Hematopoietic multipotent progenitor cell treated with erythropoietin and hydrocortisone succinate and interleukin-3 and kit ligand, for 15 days (in vitro differentiated cells): ENCODE results near the gene RAPGEF3.

Experiments used
- DNase-seq: peaks from one replicate; pipeline ENCODE4 v3.0.0-alpha.2; 2015; ENCODE audit warnings: low spot score

The RAPGEF3 gene

DNA sequence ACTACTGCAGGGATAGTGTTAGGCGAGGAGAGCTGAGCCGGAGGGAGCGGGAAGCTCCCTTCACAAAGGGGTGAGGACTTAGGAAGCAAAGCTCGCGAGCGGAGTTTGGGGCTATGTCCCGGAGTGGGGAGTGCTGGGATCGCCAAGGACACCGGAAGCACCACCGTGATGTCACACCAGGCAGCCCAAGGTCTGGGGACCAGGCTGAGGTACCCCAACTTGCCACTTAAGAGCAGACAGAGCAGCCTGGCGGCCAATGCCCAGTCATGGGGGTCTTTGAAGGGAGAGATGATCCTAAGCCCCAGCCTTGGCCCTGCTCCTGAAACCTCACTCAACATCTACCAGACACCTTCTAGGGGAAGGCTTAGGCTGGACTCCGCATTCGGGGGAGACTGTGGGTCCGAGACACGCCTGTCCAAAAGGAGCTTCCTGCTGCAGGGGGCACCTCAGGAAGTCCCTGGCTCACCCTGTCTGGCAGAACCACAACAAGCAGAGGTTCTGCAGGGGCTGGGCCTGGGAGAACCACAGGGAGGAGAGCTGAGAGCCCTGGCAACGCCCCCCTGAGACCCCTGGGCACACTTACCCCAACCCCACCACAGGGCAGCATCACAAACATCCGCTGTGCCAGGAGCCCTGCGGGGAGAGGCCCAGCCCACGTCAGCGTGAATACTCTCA is 32.1 kb upstream of the RAPGEF3 start:
- no peak for DNase-seq

DNA sequence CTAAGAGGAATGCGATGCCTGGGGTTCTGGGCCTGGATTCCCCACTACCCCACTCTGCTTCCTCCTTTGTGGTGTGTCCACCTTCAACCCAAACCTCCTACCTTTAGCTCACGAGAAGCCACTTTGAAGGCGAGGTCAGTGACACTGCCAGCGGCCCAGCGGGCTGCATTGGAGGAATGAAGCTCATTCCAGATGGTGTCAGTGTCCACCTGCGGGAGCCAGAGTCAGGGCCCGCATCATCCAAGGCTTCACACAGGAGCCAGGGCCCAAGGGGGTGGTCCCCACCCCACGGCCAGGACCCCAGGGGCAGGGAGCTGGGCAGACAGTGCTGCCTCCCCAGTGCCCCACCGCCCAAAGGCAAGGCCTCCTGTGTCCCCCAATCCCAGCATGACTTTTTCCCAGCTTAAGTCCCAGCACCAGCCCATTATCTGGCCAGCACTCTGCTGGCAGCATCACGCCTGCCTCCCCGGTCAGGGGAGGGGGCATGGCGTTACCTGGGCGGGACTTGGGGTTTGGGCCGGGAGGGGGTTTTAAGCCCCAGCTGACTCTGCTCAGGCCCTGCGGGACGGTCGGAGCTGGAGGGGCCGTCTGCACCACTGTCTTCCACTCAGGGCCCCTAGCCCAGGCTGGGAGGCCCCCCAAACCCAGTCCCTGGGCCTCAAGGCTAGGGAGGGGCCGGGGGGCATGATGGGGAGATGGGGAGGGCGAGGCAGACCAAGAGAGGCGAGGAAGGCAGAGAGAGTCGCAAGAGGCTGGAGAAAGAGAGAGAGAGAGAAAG is 31.2 kb upstream of the RAPGEF3 start:
- DNase-seq = no peak

DNA sequence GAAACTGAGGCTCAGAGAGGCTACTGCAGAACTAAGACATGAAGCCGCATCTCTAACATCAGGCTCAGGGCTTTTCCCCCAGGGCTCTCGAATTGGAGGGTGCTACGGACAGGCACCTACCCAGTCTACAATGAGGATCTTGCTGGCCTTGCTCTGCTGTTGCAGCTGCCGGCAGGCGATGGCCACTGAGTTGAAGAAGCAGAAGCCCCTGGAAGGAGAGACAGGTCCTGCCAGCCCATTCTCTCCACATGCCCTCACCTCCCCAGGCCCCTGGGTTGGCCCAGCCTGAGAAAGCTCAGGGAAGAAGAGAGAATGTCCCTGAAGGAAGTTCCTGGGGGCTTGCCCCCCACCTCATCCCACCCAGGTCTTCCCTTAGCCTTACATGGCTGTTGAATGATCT is 30.5 kb upstream of the RAPGEF3 start:
- no peak for DNase-seq

DNA sequence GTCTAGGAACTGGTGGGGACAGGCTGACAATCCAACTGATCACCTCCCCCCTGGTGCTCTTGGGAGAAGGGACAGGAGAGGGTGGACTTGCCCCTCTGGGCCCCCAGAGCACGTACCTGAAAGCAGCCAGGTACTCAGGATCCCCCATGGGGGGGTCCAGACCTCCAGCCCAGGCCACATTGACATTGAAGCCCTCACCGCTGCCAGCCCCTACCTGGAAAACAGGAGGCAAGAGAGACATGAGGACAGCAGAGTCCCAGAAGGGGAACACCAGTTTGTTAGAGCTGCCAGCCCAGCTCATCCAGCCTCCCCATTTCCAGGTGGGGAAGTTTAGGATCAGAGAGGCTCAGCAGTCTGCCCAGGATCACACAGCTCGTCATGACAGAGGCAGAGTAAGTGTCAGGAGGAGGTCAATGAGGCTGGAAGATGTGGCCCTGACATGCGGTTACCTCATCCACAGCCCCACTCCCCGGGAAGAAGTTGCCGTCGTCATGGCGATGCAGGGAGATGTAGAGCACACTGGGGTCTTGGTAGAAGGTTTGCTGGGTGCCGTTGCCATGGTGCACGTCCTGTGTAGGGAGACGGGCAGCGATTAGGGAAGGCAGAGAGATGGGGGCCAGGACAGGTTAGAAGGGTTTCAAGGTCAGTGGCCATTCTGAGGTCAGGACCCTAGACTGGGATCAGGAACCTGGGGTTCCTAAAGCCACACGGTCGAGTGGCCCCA is 29.1 kb upstream of the RAPGEF3 start:
- no peak for DNase-seq

DNA sequence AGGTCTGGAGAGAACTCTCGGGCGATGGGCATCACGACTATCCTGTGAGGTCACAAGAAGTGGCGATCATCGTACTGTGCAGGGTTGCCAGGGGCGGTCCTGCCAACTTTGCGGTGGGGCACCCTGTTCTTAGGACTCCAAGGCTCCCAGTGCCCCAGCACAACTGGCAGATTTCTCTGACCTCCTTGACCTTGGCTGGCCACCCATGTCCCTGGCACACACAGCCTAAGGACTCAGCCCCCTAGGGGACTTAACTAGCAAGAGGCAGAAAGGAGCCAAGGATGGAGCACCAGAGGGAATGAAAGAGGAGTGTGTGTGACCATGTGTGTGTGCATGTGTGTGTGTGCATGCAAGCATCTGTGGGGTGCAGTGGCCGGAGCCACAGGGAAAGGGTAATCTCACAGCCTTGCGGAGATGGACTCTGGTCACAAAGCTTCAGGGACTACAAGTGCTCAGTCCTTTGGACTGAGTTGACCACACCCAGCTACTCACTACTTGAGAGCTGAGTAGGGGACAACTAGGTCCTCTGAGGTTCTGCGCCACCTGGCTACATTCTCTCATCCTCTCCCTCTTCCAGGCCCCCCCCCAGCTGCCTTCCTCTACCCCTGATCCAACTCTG is 28.1 kb upstream of the RAPGEF3 start:
- no peak for DNase-seq

DNA sequence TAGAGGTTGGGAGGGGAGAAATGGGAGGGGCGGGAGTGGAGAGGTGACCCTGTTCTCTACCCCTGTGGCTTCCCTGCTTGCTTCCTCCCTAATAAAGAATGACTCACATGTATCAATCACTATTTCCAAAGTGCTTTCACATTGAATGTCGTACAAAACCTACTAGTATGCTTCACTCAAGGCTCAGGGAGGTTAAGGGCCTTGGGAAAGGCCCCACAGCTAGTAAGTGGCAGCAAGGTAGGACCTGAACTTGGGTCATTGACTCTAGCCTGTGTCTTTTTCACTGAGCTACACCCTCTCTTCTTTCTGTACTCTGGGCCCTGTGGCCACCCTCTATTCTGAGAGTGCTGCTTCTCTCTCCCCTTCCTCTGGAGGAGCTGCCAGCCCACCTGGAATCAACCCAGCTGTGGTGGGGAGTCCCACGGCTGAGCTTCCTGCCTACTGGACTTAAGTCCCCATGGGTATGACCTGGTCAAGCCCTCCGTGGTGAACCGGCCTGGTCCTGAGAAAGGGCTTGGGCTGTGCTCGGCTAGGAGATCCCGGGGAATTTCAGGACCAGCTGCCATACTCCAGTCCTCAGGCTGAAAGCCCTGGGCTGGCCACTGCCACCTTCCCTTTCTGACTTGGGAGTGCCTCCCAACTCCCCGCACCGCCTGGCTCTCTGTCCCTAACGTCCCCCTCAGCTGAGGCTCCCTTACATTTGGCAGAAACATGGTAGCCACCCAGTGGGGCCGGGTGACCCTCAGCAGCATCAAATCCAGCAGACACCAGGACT is 27.4 kb upstream of the RAPGEF3 start:
- DNase-seq = no peak

DNA sequence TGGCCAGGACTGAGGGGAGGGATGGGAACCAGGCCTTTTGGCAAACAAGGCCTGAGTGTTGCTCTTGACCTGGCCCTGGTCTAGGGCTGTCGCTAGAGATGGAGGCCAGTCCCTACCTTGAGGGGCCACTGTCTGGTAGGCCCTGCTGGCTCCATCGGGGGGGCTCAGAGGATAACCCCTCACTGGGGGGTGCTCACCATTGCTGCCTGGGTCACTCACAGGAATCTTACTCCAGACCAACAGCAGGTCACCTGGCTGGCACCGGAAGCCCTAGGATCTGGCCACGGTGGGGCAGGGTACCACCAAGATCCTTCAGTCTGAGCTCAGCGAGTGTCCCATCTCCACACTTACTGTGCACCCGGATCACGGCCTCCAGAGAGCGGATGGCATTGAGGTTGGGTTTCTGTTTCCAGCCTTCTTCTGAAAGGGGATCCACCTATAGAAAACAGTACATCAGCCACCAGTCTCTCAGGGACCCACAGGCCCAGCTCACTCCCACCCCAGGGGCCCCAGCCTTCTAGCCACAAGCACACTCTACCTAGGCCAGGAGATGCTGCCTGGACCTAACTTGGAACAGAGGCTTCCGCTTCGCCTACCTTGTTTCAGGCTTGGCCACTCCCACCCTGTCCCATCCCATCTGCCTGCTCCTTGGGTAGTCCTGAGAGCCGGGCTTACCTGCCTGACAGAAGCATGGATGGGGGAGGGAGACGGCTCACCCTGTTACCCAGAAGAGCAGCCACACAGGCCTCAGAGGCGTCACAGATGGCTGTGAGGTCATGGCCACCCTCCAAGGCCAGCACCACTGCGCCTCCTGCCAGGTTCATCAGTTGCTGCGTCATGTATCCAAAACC is 26.6 kb upstream of the RAPGEF3 start:
- DNase-seq = no peak

DNA sequence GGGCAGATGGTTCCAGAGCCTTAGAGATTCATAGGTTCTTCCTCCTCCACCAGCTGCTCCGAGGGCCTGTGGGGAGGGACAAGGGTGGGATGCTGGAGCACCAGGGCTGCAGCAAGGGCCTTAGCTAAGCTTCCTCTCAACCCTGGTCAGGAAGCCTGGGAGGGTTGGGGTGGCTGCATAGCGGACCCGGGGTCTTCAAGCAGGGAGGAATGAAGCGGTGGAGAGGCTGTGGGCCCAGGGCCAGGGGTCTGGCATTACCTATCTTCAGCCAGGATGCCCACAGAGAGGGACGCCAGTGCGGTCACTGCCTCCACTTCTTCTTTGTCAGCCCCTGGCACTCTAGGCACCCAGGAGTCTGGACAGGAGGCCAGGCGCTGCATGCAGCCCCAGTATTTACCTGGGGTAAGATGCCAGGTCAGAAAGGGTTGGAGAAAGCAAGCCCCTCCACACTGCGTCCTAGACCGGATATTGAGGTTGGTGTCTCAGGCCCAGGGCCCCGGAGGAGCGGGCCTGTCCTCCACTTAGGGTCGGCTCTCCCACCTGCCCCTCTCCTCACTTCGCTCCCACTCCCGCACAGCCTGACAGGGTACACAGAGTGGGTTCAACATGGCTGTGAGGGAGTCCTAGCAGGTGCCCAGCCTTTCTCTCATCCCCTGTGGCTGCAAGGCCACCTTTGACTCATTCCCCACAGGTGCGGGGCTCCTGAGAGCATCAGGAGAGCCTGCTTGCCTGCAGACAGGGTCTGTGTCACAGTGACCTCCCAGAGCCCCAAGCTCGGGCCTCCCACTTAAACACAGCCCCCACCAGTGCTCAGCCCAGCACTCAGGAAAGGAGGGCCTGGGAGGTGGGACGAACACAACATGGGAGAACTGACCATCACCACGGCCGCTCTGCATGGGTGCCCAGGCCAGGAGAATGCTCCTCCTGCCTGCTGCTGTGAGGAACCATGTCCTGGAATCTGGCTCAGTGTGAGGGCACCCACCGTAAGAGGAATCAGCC is 25.4 kb upstream of the RAPGEF3 start:
- DNase-seq = no peak

DNA sequence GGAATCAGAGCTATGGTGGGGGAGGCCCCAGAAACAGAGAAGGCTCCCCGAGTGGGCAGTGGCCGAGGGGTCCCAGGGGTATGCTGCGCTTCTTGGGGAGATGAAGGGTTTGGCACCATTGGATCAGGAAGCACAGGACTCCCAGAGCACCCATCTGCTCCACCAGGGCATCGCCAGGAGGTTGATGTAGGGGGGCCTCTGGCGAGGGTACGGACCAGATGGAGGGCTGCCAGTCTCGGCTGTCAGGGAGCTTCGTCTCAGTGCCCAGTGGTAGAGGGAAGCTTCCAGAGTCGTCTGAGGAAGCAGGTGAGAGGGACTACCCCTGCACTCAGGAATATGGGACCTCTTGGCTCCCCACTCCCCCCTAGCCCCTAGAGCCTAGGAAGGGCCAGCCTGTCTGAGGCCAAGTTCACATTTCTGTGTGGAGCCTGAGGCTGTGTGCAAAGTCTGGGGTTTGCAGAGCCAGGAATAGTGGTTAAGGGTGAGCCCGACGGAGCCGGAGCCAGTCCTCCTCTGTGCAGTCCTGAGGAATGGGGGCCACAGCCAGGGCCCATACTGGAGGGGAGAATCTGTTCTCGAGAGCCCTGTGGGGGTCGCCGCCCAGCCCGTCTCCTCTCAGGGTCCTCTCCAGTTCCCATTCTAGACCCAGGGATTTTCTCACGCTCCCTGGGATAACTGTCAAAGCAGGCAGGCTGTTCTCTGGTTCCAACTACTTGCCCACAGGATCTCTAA is 24.5 kb upstream of the RAPGEF3 start:
- no peak for DNase-seq

DNA sequence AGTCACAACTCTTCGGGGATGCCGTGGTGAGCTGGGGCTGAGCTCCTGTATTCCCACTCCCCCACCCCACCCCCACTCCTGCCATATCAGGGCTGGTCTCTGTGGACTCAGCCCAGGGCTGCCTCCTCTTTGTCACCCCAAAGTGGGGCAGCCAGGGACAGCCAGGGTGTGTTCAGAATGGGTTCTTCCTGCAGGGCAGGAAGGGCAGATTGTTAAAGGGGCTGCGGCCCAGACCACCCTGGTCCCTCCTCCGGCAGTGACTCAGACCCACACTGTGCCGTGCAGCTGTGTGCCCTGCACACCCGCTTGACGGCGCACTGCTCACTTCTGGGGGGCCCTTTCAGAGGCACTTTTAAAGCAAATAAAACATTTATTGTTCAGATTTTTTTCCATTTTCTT is 23.7 kb upstream of the RAPGEF3 start:
- no peak for DNase-seq

DNA sequence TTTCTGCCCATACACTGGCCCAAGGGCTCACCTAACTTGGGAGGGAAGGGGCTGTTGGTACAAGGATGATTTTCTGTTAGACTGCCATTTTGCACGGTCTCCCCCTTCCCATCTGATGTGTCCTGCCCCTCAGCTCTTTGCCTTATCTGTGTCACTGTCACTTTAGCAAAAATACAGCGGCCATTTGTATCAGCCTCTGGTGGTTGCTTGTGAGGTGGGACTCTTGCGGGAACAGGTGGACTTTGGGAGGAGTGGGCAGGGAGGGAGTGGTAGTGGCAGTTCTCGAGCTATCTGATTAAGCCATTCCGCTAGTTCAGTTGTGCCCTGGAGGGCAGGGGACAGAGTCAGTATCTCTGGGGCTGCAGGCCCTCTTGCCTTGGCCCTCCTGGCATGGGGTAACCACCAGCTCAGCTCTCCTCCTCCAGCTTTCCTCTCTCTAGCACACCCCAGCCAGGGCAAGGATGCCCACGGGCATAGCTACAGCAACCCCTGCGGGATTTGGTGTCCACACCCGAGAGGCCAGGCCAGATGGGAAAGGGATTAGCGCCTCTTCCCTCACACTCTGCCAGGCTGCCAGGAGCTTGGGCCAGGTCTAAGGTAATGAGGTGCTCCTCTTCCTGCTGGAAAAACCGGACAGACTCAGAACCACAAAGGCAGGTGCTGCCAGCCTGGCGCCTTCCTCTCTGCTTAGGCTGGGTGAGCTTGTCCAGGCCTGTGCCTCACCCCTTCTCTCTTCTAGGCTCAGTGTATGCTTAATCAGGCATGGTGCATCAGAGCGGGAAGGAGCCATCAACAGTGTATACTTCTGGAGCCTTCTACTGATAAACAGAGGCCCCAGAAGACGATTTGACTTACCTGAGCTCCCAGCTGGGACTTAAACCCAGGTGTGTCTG is 23.0 kb upstream of the RAPGEF3 start:
- DNase-seq = no peak

DNA sequence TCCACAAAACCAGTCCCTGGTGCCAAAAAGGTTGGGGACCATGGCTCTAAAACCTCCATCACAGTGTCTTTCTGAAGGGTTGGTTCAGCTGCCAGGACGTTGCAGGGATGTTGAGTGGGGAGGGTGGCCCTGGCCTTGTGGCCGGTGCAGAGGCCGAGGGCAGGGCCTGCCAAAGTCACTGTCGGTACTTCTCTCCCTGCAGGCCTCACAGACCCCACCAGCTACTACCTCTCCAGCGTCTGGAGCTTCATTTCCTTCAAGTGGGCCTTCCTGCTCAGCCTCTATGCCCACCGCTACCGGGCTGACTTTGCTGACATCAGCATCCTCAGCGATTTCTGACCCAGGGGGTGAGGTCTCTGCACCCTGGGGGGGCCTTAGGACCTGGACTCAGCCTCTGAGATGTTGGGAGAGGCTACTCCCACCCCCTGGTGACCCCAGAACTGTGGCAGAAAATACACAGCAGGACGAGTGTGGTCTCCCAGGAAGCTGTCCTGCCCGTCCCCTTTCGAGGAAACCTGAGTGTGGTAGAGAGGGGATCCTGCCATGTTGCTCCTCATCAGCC is 21.3 kb upstream of the RAPGEF3 start:
- no peak for DNase-seq

DNA sequence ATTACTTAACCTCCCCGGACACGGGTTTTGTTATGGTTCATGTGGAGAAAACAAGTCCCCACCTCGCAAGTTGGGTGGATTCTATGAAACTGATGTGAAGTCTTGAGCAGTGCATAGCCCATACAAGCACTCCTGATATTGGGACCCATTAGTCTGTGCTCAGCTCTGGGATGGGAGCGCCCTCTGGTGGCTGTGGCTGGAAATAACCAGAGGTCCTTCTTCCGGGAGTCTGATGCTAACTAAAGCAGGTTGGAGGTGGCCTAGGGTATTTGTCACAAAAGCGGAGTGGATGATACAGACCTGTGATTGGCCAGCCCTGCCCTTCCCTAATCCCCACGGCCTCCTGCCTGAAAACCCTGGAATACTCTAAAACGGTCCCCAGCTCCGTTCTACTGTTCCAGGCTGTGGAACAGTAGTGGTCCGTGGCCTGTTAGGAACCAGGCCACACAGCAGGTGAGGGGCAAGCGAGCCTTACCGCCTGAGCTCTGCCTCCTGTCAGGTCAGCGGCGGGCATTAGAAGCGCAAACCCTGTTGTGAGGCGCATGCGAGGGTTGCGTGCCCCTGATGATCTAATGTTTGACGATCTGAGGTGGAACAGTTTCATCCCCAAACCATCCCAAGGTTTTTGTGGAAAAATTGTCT is 20.7 kb upstream of the RAPGEF3 start:
- peak; percentile 92 for DNase-seq

DNA sequence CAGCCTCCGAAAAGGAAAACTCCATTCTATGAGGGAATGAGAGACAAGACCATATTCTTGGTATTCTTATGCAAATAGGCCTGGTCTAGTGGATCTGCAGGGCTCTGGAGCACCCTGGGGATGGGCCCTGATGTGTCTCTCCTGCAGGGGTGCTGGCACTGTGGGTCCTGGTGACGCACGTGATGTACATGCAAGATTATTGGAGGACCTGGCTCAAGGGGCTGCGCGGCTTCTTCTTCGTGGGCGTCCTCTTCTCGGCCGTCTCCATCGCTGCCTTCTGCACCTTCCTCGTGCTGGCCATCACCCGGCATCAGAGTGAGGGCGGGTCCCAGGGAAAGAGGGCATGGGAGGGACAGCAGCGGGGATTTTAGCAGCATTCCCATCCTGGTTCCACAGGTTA is 20.2 kb upstream of the RAPGEF3 start:
- no peak for DNase-seq

DNA sequence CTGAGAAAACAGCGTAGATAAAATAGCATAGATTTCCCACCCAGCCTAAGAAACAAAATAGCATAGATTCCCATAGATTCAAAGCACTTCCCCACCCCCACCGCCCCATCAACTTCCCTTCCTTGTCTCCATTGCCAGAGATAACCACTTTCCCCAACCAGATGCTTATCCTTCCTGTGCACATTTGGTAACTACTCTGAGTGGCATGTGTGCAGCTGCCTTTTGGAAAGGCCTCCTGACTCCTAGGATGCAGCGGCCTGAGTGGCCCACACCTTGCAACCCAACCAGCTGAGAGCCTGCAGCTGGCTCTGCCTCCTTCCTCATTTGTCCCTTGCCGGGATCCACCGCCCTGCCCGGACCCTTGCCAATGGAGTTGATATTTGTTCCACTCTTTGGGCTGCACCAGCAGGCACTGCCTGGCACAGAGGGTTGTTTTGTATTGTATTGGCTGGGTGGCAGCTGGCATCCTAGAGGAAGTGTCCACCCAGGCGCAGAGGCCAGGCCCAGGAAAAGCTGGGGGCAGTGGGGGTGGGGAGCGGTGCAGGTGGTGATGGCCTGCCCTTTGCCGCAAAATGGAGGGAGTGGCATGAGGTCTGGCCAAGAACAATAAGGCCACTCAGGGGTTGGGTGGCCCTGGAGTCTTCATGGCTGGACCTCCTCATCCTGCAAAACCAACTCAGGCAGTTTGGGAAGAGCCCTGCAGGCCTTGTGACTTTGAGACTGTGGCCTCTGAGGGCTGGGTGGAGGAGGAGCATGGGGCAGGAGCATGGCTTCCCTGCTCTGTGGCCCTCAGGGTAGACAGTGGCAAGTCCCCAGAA is 19.3 kb upstream of the RAPGEF3 start:
- peak; percentile 51 for DNase-seq

DNA sequence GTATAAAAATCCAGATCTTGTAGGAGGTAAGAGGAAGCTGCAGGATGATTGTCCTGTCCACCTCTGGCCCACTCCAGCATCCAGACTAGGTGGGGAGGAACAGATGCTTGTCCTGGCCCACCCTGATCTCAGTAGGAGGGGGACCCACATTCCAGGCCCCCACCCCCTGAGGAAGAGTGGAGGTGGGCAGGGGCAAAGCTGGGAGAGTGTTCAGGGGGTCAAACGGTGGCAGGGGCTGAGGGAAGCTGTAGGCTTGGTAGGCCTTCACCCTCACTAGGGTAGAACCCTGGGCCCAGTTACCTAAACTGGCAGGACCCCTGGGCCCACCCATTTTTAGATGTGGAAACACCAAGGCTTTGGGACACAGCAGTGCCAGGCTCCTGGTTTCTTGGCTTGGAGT is 18.5 kb upstream of the RAPGEF3 start:
- no peak for DNase-seq
